K562 (cell line): Measurements from ENCODE around the gene HPGDS.

Source experiments
- CAMTA2 ChIP-seq: fragments of 250-450 bp; sonication (Bioruptor Pico); conservative IDR thresholded peaks from 2 replicates; pipeline ENCODE4 v1.5.1; 2022
- SMARCC2 ChIP-seq: fragments of 450-650 bp; IDR thresholded peaks from 2 replicates; pipeline ENCODE4 v1.6.1; 2017; ENCODE audit warnings: antibody characterized with exemption, moderate library complexity, mild to moderate bottlenecking, low read depth
- STAT5B ChIP-seq: fragments of 250-450 bp; sonication (Bioruptor Pico); IDR thresholded peaks from 2 replicates; pipeline ENCODE4 v1.8.0; 2021; ENCODE audit warnings: mild to moderate bottlenecking, inconsistent platforms

- TF ChIP-seq STAT5B (CRISPR knock-in tag) = no peak
- TF ChIP-seq SMARCC2 = no peak
- TF ChIP-seq CAMTA2 (CRISPR knock-in tag) = no peak
Measured at GRCh38 chr4:94342694-94343093, at the start of gene HPGDS.
